Thoracic aorta (tissue), 2 donors: ENCODE measurements around the gene EPHA6. TPM values are rescaled to one million over a fixed set of nuclear protein-coding genes. Genes with fewer than 3 reads are reported as not detected.

Source experiments
- ATAC-seq: fragments of 150-250 bp; one replicate; pipeline ENCODE4 v1.8.0; 2017; ENCODE audit warnings: low read depth; ENCODE audit not compliant: insufficient number of reproducible peaks, low FRiP score
- DNase-seq: peaks from one replicate; pipeline ENCODE4 v3.0.0-alpha.2; 2020; ENCODE audit warnings: low spot score
- H3K27ac ChIP-seq, 2 donors: fragments of 200-600 bp; sonication (generic); 1 replicate in 1 of 2; 2 replicates in 1 of 2; pipeline ENCODE4 v1.5.1; 2016; ENCODE audit warnings: mild to moderate bottlenecking in 2 of 2, moderate library complexity in 2 of 2
- H3K27me3 ChIP-seq: fragments of 200-600 bp; sonication (generic); replicated peaks from 2 replicates; pipeline ENCODE4 v1.6.0; 2016; ENCODE audit warnings: mild to moderate bottlenecking; ENCODE audit not compliant: insufficient read depth
- H3K36me3 ChIP-seq: fragments of 200-600 bp; sonication (generic); one replicate; pipeline ENCODE4 v1.5.1; 2016
- H3K4me1 ChIP-seq, 2 donors: fragments of 200-600 bp; sonication (generic); 1 replicate in 1 of 2; 2 replicates in 1 of 2; pipeline versions ENCODE4 v1.5.1 to v1.6.0; 2016; ENCODE audit warnings: low read depth in 2 of 2, mild to moderate bottlenecking in 1 of 2; ENCODE audit not compliant: control insufficient read depth in 1 of 2
- H3K4me3 ChIP-seq: fragments of 200-600 bp; sonication (generic); 2 replicates; pipeline ENCODE4 v1.5.1; 2016; ENCODE audit warnings: mild to moderate bottlenecking
- H3K9me3 ChIP-seq: fragments of 200-600 bp; sonication (generic); 2 replicates; pipeline ENCODE4 v1.5.1; 2016
- CTCF ChIP-seq: fragments of 200-600 bp; sonication (generic); IDR thresholded peaks from one replicate; pipeline ENCODE4 v1.5.1; 2019; ENCODE audit warnings: antibody characterized with exemption
- total RNA-seq, 2 donors: library from RNA; depleted of rRNA; stranded (reverse); fragments of >200 nt; gene quantifications; one replicate each; pipeline versions ENCODE4 v1.1.0 to v1.2.3, GENCODE V29; 2016

EPHA6 gene
- total RNA-seq, 2 donors from 2014 or later: 0.71 to 3.2 TPM

- no peaks in the 10 kb centered on the region for H3K27me3 ChIP-seq
- TF ChIP-seq CTCF: no peak
- no peaks in the 10 kb centered on the region for H3K4me1 ChIP-seq
- no peak overlapping the region for H3K4me3 ChIP-seq
- no peak overlapping the region for H3K27ac ChIP-seq
- no peaks in the 10 kb centered on the region for H3K9me3 ChIP-seq
- DNase-seq (no peak), ATAC-seq (no peak)
- no peaks in the 10 kb centered on the region for H3K36me3 ChIP-seq
Observed at GRCh38 chr3:97291901-97292300, 477.5 kb downstream of the EPHA6 start.

- TF ChIP-seq CTCF: no peak
- no peak for ATAC-seq
- no peak overlapping the region for H3K4me3 ChIP-seq
Observed at GRCh38 chr3:97293596-97294131, 479.3 kb downstream of the EPHA6 start.

GRCh38 chr3:97297032-97297431, 482.6 kb downstream of the EPHA6 start:
- no peaks in the 10 kb centered on the region for H3K36me3 ChIP-seq
- H3K27ac ChIP-seq: no peak overlapping the region
- no peak for TF ChIP-seq CTCF
- ATAC-seq: no peak
- no peaks in the 10 kb centered on the region for H3K27me3 ChIP-seq
- no peaks in the 10 kb centered on the region for H3K4me1 ChIP-seq
- no peaks in the 10 kb centered on the region for H3K9me3 ChIP-seq
- DNase-seq: no peak
- H3K4me3 ChIP-seq: no peak overlapping the region

More at GRCh38 chr3:97293596-97294131, 479.3 kb downstream of the EPHA6 start:
- Histone ChIP-seq H3K4me1 (no peaks in the 10 kb centered on the region), H3K9me3 (no peaks in the 10 kb centered on the region), H3K27ac (no peak overlapping the region), H3K27me3 (no peaks in the 10 kb centered on the region), H3K36me3 (no peaks in the 10 kb centered on the region)
- DNase-seq: no peak

GRCh38 chr3:97301114-97301513, 486.7 kb downstream of the EPHA6 start:
- H3K36me3 ChIP-seq: no peaks in the 10 kb centered on the region
- TF ChIP-seq CTCF: no peak
- no peak overlapping the region for H3K27ac ChIP-seq
- ATAC-seq (no peak), DNase-seq (no peak)
- no peaks in the 10 kb centered on the region for H3K4me1 ChIP-seq
- H3K27me3 ChIP-seq: no peaks in the 10 kb centered on the region
- H3K4me3 ChIP-seq: no peak overlapping the region
- H3K9me3 ChIP-seq: peaks cover 6% of the 10 kb centered on the region

GRCh38 chr3:97306226-97306625, 491.8 kb downstream of the EPHA6 start:
- no peak for DNase-seq
- ATAC-seq: no peak
- H3K4me1 ChIP-seq: no peaks in the 10 kb centered on the region
- no peak overlapping the region for H3K27ac ChIP-seq
- TF ChIP-seq CTCF: no peak
- no peaks in the 10 kb centered on the region for H3K27me3 ChIP-seq
- H3K4me3 ChIP-seq: no peak overlapping the region
- no peaks in the 10 kb centered on the region for H3K36me3 ChIP-seq
- peaks cover 6% of the 10 kb centered on the region for H3K9me3 ChIP-seq
